Activated CD8-positive, alpha-beta memory T cell treated with anti-CD3 and anti-CD28 coated beads, Interleukin-2, amount 10 ng/mL, durations not matched to agents 7 days and 5 days (primary cell): Measurements from ENCODE around the gene HOXA10. TPM values are rescaled to one million over a fixed set of nuclear protein-coding genes. Genes with fewer than 3 reads are reported as not detected.
A peak's percentile ranks its signal among the peaks of the same experiment; 100 is the strongest.

ENCODE experiments used
- ATAC-seq: fragments of 150-1000 bp; cut with Tn5 transposase; one replicate; pipeline ENCODE4 v1.10.0; 2021; ENCODE audit warnings: moderate library complexity
- CTCF ChIA-PET: fragments of 350-600 bp; sonication (Branson Sonifier 250); formaldehyde crosslinking; loops from one replicate; lab custom pipeline; 2021; ENCODE audit warnings: antibody characterized with exemption; lab: Charles Lee
- DNase-seq: peaks from one replicate; pipeline ENCODE4 v3.0.0-alpha.2; 2020
- H3K27ac Mint-ChIP-seq: one replicate; pipeline ENCODE4 v1.8.0; 2021; ENCODE audit warnings: mild to moderate bottlenecking, mixed read lengths
- H3K27me3 Mint-ChIP-seq: one replicate; pipeline ENCODE4 v1.8.0; 2021; ENCODE audit warnings: mixed read lengths
- H3K36me3 Mint-ChIP-seq: one replicate; pipeline ENCODE4 v1.8.0; 2021; ENCODE audit warnings: mild to moderate bottlenecking, mixed read lengths
- H3K4me1 Mint-ChIP-seq: one replicate; pipeline ENCODE4 v1.8.0; 2021; ENCODE audit warnings: mixed read lengths
- H3K4me3 Mint-ChIP-seq: one replicate; pipeline ENCODE4 v1.8.0; 2021; ENCODE audit warnings: mild to moderate bottlenecking, moderate library complexity, mixed read lengths
- H3K9me3 Mint-ChIP-seq: one replicate; pipeline ENCODE4 v1.8.0; 2022; ENCODE audit warnings: low read depth, mixed read lengths
- total RNA-seq, 2 experiments: library from RNA; stranded (reverse); gene quantifications; one replicate each; pipeline ENCODE4 v1.2.3, GENCODE V29; 2021

HOXA10 gene
- total RNA-seq, 2 experiments from 2014 or later, result not detected

GRCh38 chr7:27210441-27211083, 36.4 kb upstream of the HOXA10 start:
- no peak overlapping the region for H3K27ac Mint-ChIP-seq
- H3K36me3 Mint-ChIP-seq, result no peaks in the 10 kb centered on the region
- H3K4me3 Mint-ChIP-seq, result no peak overlapping the region
- peaks cover 98% of the 10 kb centered on the region for H3K27me3 Mint-ChIP-seq
- H3K9me3 Mint-ChIP-seq, result no peaks in the 10 kb centered on the region
- DNase-seq (peak; percentile 54), ATAC-seq (peak; percentile 65)
- CTCF ChIA-PET, result interaction anchor here (0.5 to 2.2 kb wide), 14 partner anchors 11 to 810 kb away, joined by 3 to 12 read pairs (median 4); partner anchors contain the start of gene EVX1
- peaks cover 7% of the 10 kb centered on the region for H3K4me1 Mint-ChIP-seq

- CTCF ChIA-PET, result interaction anchor here (1.0 to 2.2 kb wide), 9 partner anchors 11 to 811 kb away, joined by 3 to 12 read pairs (median 5); partner anchors contain the start of gene EVX1
- Mint-ChIP-seq H3K27me3 (peaks cover 96% of the 10 kb centered on the region), H3K9me3 (no peaks in the 10 kb centered on the region), H3K27ac (no peak overlapping the region), H3K4me3 (no peak overlapping the region), H3K36me3 (no peaks in the 10 kb centered on the region), H3K4me1 (peaks cover 10% of the 10 kb centered on the region)
- no peak for ATAC-seq
- DNase-seq, result no peak
Measured at GRCh38 chr7:27209933-27210440, 35.9 kb upstream of the HOXA10 start.

GRCh38 chr7:27208998-27209397, 34.9 kb upstream of the HOXA10 start:
- no peak overlapping the region for H3K4me3 Mint-ChIP-seq
- no peak overlapping the region for H3K27ac Mint-ChIP-seq
- DNase-seq (no peak), ATAC-seq (no peak)
- peaks cover 96% of the 10 kb centered on the region for H3K27me3 Mint-ChIP-seq
- CTCF ChIA-PET, result interaction anchor here (0.7 to 1.8 kb wide), 7 partner anchors 10 to 711 kb away, joined by 3 to 7 read pairs (median 3); partner anchors contain the start of gene EVX1
- H3K36me3 Mint-ChIP-seq, result no peaks in the 10 kb centered on the region
- no peaks in the 10 kb centered on the region for H3K9me3 Mint-ChIP-seq
- H3K4me1 Mint-ChIP-seq, result peaks cover 12% of the 10 kb centered on the region

- H3K27me3 Mint-ChIP-seq, result peaks cover 98% of the 10 kb centered on the region
- CTCF ChIA-PET, result interaction anchor here (1.7 kb wide), 1 partner anchor 12 kb away, joined by 5 read pairs; no protein-coding TSS in a partner anchor
- DNase-seq, result no peak
- ATAC-seq, result no peak
- no peaks in the 10 kb centered on the region for H3K36me3 Mint-ChIP-seq
- H3K4me3 Mint-ChIP-seq, result no peak overlapping the region
- H3K9me3 Mint-ChIP-seq, result no peaks in the 10 kb centered on the region
- no peak overlapping the region for H3K27ac Mint-ChIP-seq
- H3K4me1 Mint-ChIP-seq, result peaks cover 15% of the 10 kb centered on the region
Measured at GRCh38 chr7:27207348-27207985, 33.3 kb upstream of the HOXA10 start.

GRCh38 chr7:27205325-27206280, 31.5 kb upstream of the HOXA10 start:
- Mint-ChIP-seq H3K36me3 (no peaks in the 10 kb centered on the region), H3K4me1 (peaks cover 28% of the 10 kb centered on the region), H3K27me3 (peaks cover 98% of the 10 kb centered on the region), H3K27ac (no peak overlapping the region), H3K9me3 (no peaks in the 10 kb centered on the region), H3K4me3 (no peak overlapping the region)
- no peak for ATAC-seq
- DNase-seq, result no peak
- CTCF ChIA-PET, result interaction anchor here (2.5 kb wide), 1 partner anchor 10 kb away, joined by 8 read pairs; no protein-coding TSS in a partner anchor

GRCh38 chr7:27204851-27205322, 30.8 kb upstream of the HOXA10 start:
- H3K27me3 Mint-ChIP-seq, result peaks cover 96% of the 10 kb centered on the region
- peaks cover 27% of the 10 kb centered on the region for H3K4me1 Mint-ChIP-seq
- CTCF ChIA-PET, result interaction anchor here (2.5 kb wide), 1 partner anchor 9 kb away, joined by 8 read pairs; no protein-coding TSS in a partner anchor
- no peaks in the 10 kb centered on the region for H3K9me3 Mint-ChIP-seq
- H3K4me3 Mint-ChIP-seq, result no peak overlapping the region
- peak; percentile 39 for DNase-seq
- ATAC-seq, result no peak
- no peak overlapping the region for H3K27ac Mint-ChIP-seq
- no peaks in the 10 kb centered on the region for H3K36me3 Mint-ChIP-seq

GRCh38 chr7:27203964-27204594, 30.0 kb upstream of the HOXA10 start:
- Mint-ChIP-seq H3K27ac (no peak overlapping the region), H3K9me3 (no peaks in the 10 kb centered on the region), H3K27me3 (peaks cover 91% of the 10 kb centered on the region), H3K36me3 (no peaks in the 10 kb centered on the region), H3K4me1 (peaks cover 28% of the 10 kb centered on the region), H3K4me3 (no peak overlapping the region)
- no peak for ATAC-seq
- no peak for DNase-seq
- CTCF ChIA-PET, result interaction anchor here (0.6 to 2.5 kb wide), 4 partner anchors 8 to 55 kb away, joined by 3 to 8 read pairs (median 4); no protein-coding TSS in a partner anchor

- ATAC-seq, result no peak
- H3K4me1 Mint-ChIP-seq, result peaks cover 30% of the 10 kb centered on the region
- peaks cover 92% of the 10 kb centered on the region for H3K27me3 Mint-ChIP-seq
- H3K36me3 Mint-ChIP-seq, result no peaks in the 10 kb centered on the region
- DNase-seq, result peak; percentile 15
- CTCF ChIA-PET, result interaction anchor here (0.6 to 2.5 kb wide), 5 partner anchors 8 to 56 kb away, joined by 3 to 10 read pairs (median 4); no protein-coding TSS in a partner anchor
- H3K27ac Mint-ChIP-seq, result no peak overlapping the region
- no peaks in the 10 kb centered on the region for H3K9me3 Mint-ChIP-seq
- H3K4me3 Mint-ChIP-seq, result no peak overlapping the region
Measured at GRCh38 chr7:27203365-27203953, 29.3 kb upstream of the HOXA10 start.

- no peak for ATAC-seq
- peaks cover 30% of the 10 kb centered on the region for H3K4me1 Mint-ChIP-seq
- no peak overlapping the region for H3K27ac Mint-ChIP-seq
- CTCF ChIA-PET, result interaction anchor here (1.2 to 2.4 kb wide), 2 partner anchors 9 to 23 kb away, joined by 4 to 10 read pairs; no protein-coding TSS in a partner anchor
- peaks cover 92% of the 10 kb centered on the region for H3K27me3 Mint-ChIP-seq
- no peak for DNase-seq
- H3K4me3 Mint-ChIP-seq, result no peak overlapping the region
- no peaks in the 10 kb centered on the region for H3K36me3 Mint-ChIP-seq
- no peaks in the 10 kb centered on the region for H3K9me3 Mint-ChIP-seq
Measured at GRCh38 chr7:27202862-27203134, 28.7 kb upstream of the HOXA10 start.

GRCh38 chr7:27202018-27202861, 28.1 kb upstream of the HOXA10 start:
- Mint-ChIP-seq H3K4me3 (no peak overlapping the region), H3K36me3 (no peaks in the 10 kb centered on the region), H3K9me3 (no peaks in the 10 kb centered on the region), H3K27me3 (peaks cover 92% of the 10 kb centered on the region), H3K27ac (no peak overlapping the region), H3K4me1 (peaks cover 30% of the 10 kb centered on the region)
- DNase-seq (no peak), ATAC-seq (no peak)
- CTCF ChIA-PET, result interaction anchor here (1.2 to 2.4 kb wide), 2 partner anchors 9 to 23 kb away, joined by 4 to 10 read pairs; no protein-coding TSS in a partner anchor

GRCh38 chr7:27201580-27202017, 27.5 kb upstream of the HOXA10 start:
- peaks cover 30% of the 10 kb centered on the region for H3K4me1 Mint-ChIP-seq
- no peaks in the 10 kb centered on the region for H3K9me3 Mint-ChIP-seq
- H3K27me3 Mint-ChIP-seq, result peaks cover 92% of the 10 kb centered on the region
- no peak overlapping the region for H3K4me3 Mint-ChIP-seq
- H3K27ac Mint-ChIP-seq, result no peak overlapping the region
- H3K36me3 Mint-ChIP-seq, result no peaks in the 10 kb centered on the region
- ATAC-seq, result no peak
- no peak for DNase-seq
- CTCF ChIA-PET, result interaction anchor here (1.2 to 2.4 kb wide), 2 partner anchors 10 to 22 kb away, joined by 4 to 10 read pairs; no protein-coding TSS in a partner anchor
